Fibroblast of mammary gland (primary cell): Measurements from ENCODE around the gene NALF2.

Source experiments
- DNase-seq: peaks from one replicate; pipeline ENCODE4 v3.0.0-alpha.2; 2010; ENCODE audit warnings: low read depth
- H3K4me3 ChIP-seq: 2 replicates; pipeline ENCODE4 v1.5.1; 2011; ENCODE audit warnings: low read depth, mild to moderate bottlenecking, low read length, moderate library complexity; ENCODE audit not compliant: control insufficient read depth
- TF ChIP-seq, protein P1 (sequence below): conservative IDR thresholded peaks from 2 replicates; pipeline ENCODE4 v1.5.1; 2011; ENCODE audit warnings: low read depth, low read length, inconsistent platforms; ENCODE audit not compliant: control insufficient read depth, insufficient read depth

Gene NALF2

DNA sequence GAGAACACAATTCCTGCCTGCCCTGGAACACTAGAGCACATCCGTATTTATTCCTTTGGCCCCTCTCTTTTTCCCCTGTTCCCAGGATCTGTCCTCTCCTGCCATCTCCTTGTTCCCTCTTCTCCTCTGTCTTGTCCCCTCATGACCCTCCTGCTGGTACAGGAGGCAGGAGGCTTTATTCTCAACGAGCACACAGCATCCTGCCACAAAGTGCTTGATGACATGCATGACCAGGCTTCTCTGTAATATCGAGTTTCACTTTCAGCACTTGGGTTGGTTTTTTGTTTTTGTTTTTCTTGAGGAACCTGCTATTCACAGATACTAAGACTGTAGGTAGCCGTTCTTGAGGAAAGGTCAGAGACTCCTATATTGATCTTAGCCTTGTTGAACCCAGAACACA lies 35.3 kb downstream of the NALF2 start:
- no peak for DNase-seq
- TF ChIP-seq, protein P1, sequence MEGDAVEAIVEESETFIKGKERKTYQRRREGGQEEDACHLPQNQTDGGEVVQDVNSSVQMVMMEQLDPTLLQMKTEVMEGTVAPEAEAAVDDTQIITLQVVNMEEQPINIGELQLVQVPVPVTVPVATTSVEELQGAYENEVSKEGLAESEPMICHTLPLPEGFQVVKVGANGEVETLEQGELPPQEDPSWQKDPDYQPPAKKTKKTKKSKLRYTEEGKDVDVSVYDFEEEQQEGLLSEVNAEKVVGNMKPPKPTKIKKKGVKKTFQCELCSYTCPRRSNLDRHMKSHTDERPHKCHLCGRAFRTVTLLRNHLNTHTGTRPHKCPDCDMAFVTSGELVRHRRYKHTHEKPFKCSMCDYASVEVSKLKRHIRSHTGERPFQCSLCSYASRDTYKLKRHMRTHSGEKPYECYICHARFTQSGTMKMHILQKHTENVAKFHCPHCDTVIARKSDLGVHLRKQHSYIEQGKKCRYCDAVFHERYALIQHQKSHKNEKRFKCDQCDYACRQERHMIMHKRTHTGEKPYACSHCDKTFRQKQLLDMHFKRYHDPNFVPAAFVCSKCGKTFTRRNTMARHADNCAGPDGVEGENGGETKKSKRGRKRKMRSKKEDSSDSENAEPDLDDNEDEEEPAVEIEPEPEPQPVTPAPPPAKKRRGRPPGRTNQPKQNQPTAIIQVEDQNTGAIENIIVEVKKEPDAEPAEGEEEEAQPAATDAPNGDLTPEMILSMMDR, result no peak
- H3K4me3 ChIP-seq, result no peak overlapping the region

DNA sequence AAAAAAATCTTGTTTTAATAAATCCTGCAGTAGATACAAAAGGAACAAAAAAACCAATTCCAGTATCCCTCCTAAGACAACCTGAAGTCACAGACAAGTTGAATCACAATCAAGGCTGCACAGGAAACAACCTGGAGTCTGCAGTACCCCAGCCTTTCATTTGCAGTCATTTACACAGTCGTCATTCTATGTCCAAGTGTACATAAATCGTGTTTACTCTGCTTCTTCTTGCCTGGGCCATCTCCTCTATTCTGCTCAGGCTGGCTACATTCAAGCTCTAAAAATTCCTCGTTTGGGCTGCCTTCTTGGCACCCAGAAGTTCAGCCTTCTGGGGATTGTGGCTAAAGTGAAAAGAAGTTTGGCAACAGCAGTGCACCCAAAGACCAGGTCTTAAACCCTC lies 37.8 kb downstream of the NALF2 start:
- no peak overlapping the region for H3K4me3 ChIP-seq
- DNase-seq, result no peak
- TF ChIP-seq, protein P1, result no peak

DNA sequence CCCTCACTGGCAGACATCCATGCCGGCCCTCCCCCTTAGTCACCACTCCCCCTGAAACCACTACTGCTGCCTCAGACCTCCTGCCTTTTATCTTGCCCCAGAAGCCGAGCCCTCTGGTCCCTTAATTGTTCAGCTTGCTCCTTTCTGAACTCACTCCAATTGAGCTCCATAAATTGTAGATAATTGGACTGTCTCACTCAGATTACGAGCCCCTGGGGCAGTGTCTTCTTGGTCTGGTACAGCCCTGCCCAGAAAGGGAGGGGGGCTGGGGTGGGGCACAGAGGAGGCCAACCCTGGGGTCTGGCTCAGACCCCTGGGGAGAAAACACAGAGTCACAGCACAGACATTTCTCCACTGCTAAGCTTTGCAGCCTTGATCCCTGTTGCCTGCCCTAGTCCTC lies 39.4 kb downstream of the NALF2 start:
- DNase-seq, result no peak
- TF ChIP-seq, protein P1, result no peak
- H3K4me3 ChIP-seq, result no peak overlapping the region

DNA sequence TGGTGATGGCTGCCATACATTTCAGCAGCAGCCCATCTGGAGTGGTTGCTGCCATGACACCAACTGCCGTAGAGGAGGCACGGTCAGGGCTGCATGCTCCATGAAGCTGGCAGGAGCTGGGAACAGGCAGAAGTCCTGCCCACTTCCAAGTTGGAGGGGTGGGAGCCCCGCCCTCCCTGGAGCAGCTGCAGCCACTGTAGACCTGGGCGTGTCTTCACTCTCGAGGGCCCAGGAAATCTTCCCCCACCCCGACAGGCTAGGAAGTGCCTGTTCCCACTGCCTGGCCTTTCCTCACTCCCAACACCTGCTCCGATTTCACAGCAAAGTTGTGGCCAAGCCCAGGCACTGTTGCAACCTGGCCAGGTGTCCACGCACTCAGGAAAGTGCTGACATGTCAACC lies 42.3 kb downstream of the NALF2 start:
- DNase-seq, result no peak
- no peak overlapping the region for H3K4me3 ChIP-seq
- TF ChIP-seq, protein P1, result no peak

DNA sequence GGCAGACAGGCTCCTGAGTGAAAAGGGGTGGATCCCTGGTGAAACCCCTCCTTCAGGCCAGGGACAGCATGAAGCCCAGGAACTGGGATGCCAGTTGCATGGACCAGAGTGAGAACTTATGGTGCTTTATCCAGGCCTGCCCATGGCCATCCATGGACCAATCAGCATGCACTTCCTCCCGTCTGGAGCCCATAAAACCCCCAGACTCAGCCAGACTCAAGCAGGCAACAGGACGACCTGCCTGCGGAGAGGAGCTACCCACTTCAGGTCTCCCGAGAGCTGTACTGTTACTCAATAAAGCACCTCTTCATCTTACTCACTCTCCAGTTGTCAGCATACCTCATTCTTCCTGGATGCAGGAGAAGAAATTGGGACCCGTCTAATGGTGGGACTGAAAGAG lies 42.9 kb downstream of the NALF2 start:
- DNase-seq, result no peak
- TF ChIP-seq, protein P1, result no peak

DNA sequence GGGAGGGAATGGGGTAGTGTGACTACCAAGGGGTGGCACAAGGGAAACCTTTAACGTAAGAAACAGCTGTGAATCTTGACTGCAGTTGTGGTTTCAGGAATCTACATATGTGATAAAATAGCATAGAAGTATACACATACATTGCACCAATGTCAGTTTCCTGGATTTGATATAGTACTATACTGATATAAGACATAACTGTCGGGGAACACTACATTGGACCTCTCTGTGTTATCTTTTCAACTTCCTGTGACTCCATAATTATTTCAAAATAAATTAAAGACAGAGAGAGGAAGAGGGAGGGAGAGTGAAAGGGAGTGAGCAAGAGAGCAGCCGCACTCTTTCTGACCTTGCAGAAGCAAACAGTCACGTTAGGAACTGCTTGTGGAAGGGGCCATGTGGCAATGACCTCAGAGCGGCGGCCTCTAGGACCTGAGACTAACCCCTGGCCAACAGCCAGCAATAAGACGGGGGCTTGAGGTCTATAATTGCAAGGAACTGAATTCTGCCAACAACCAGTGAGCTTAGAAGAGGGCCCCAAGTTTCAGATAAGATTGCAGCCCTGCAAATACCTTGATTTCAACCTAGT lies 47.4 kb downstream of the NALF2 start:
- DNase-seq, result no peak
- TF ChIP-seq, protein P1, result no peak
- no peak overlapping the region for H3K4me3 ChIP-seq

More for the DNA sequence above, 42.9 kb downstream of the NALF2 start:
- H3K4me3 ChIP-seq, result no peak overlapping the region

DNA sequence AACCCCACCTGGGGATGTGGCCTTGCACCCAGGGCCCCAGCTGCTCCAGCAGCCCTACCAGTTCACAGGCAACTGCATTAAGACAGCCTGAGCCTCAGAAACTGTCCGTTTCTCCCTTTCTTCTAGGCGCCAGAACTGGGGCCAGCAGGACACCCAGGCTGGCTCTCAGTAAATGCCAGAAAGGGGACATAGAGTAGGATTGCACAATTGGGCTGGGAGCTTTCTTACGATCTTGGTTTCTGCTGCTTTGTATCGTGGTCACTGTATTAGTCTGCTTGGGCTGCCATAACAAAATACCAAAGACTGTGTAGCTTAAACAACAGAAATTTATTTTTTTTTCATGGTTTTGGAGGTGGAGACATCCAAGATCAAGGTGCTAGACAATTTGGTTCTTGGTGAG lies 48.4 kb downstream of the NALF2 start:
- H3K4me3 ChIP-seq, result no peak overlapping the region
- no peak for DNase-seq
- TF ChIP-seq, protein P1, result no peak
